ENCODE results near the gene MAGEA11. TPM values are rescaled to one million over a fixed set of nuclear protein-coding genes. Genes with fewer than 3 reads are reported as not detected.
"Not testable (repeated sequence)": the region's sequence is repeated elsewhere in the genome, so short reads cannot be mapped to it uniquely, and the experiment has no call there.

MAGEA11 gene
- polyA plus RNA-seq, 6 donors from 2014 or later = not detected

- H3K36me3 Mint-ChIP-seq; DNase-seq; H3K4me3 Mint-ChIP-seq; H3K9me3 Mint-ChIP-seq; ATAC-seq (ENCODE audit: low read depth in 2 of 2); H3K27ac Mint-ChIP-seq; H3K4me1 Mint-ChIP-seq; H3K27me3 Mint-ChIP-seq: not testable (repeated sequence)
These were observed 15.4 kb downstream of the MAGEA11 start for GRCh38 chrX:149727308-149727707.

GRCh38 chrX:149742269-149742668 is 30.4 kb downstream of the MAGEA11 start:
- H3K27me3 Mint-ChIP-seq; H3K27ac Mint-ChIP-seq; DNase-seq; H3K4me3 Mint-ChIP-seq; ATAC-seq (ENCODE audit: low read depth in 2 of 2); H3K9me3 Mint-ChIP-seq; H3K36me3 Mint-ChIP-seq; H3K4me1 Mint-ChIP-seq: not testable (repeated sequence)

DNA sequence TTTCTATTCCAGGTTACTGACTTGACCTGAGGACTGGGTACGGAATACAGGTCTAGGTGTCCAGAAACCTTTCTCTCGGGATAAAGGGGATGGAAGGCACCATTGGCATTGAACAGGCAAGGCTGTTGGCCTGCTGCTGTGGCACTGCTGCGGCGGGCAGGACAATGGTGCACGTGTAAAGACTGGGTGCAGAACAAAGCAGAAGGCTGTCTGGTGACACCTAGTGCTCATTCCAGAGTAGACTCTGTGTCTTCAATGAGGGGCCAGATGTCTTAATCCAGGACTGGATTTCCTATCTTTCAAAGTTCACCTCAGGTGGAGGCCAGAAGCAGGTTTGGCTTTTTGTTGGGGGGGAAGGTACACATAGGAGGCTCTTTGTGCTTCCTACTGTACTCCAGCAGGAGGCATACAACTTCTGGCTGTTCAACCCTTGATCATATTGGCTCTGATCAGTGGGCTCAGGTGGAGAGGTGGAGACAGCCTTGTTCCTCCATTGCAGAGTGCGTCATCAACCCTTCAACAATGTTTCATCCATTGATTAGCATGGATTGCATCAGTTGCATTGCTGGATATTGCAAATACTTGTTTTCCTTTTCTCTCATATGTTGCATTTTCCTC is 34.6 kb downstream of the MAGEA11 start:
- not testable (repeated sequence) for H3K4me1 Mint-ChIP-seq; H3K36me3 Mint-ChIP-seq; DNase-seq; ATAC-seq (ENCODE audit: low read depth in 2 of 2); H3K9me3 Mint-ChIP-seq; H3K27me3 Mint-ChIP-seq; H3K27ac Mint-ChIP-seq; H3K4me3 Mint-ChIP-seq

DNA sequence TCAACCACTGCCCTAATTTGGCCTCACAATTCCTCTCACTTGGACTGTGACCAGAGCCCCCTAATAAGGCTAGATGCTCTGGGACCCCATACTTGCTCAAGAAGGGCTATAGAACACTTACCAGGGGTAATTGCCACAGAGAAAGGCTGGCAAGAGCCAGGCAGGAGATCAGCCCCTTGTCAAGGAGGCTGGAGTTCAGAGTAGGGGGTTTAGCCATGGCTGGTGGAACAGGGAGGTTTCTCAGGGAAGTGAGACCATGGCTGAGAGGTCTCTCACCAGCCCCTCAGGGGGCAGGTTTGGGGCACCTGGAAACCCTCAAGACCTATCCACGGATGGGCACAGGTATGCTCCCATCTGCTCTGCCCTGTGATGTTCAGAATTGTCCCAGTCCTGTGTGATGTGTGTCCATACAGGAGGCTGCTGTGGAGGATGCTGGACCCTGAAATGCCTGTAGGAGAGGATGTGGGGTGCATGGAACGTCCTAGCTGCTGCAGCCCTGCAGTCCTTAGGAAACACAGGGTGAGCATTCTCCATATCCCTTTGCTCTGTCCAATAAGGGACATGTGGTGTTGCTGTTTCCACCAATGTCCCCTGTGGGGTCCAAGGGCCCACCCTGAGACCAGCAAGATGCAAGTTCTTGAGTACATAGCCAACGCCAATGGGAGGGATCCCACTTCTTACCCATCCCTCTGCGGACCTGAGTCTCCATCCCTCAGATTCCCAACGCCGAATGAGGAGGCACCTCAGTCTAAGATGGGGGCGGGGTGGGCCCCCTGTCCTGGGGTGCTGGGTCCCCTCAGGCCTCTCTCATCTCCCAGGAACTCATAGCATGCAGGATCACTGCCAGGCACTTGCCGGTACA is 45.6 kb downstream of the MAGEA11 start:
- peaks cover 0 to 6% (median 0%) of the 10 kb centered on the region in 7 donors for H3K9me3 Mint-ChIP-seq
- H3K27ac Mint-ChIP-seq = no peak overlapping the region
- ATAC-seq (ENCODE audit: low read depth in 2 of 2) (no peak), DNase-seq (no peak)
- H3K27me3 Mint-ChIP-seq = peaks cover 0 to 10% (median 0%) of the 10 kb centered on the region in 3 donors
- H3K4me3 Mint-ChIP-seq = no peak overlapping the region
- no peaks in the 10 kb centered on the region for H3K4me1 Mint-ChIP-seq
- H3K36me3 Mint-ChIP-seq = no peaks in the 10 kb centered on the region

- Mint-ChIP-seq H3K9me3 (peaks cover 0 to 6% (median 0%) of the 10 kb centered on the region in 7 donors), H3K4me3 (no peak overlapping the region), H3K27ac (no peak overlapping the region), H3K4me1 (no peaks in the 10 kb centered on the region), H3K27me3 (peaks cover 0 to 10% (median 0%) of the 10 kb centered on the region in 3 donors), H3K36me3 (no peaks in the 10 kb centered on the region)
- ATAC-seq (ENCODE audit: low read depth in 2 of 2) = no peak
- no peak for DNase-seq
These were observed 46.3 kb downstream of the MAGEA11 start for GRCh38 chrX:149758068-149758714.

- not testable (repeated sequence) for H3K4me3 Mint-ChIP-seq; H3K36me3 Mint-ChIP-seq; H3K9me3 Mint-ChIP-seq; DNase-seq; H3K4me1 Mint-ChIP-seq; H3K27ac Mint-ChIP-seq; ATAC-seq (ENCODE audit: low read depth in 2 of 2)
- H3K27me3 Mint-ChIP-seq = peaks cover 0 to 10% (median 0%) of the 10 kb centered on the region in 3 donors
These were observed 46.8 kb downstream of the MAGEA11 start for GRCh38 chrX:149758715-149759078.

- DNase-seq (no peak), ATAC-seq (ENCODE audit: low read depth in 2 of 2) (no peak)
- Mint-ChIP-seq H3K27me3 (peaks cover 0 to 10% (median 0%) of the 10 kb centered on the region in 3 donors), H3K9me3 (peaks cover 0 to 6% (median 0%) of the 10 kb centered on the region in 7 donors), H3K4me3 (peak overlapping the region in 1 of 8 donors; percentile 33), H3K4me1 (no peaks in the 10 kb centered on the region), H3K27ac (no peak overlapping the region), H3K36me3 (no peaks in the 10 kb centered on the region)
These were observed 48.0 kb downstream of the MAGEA11 start for GRCh38 chrX:149759824-149760223.

DNA sequence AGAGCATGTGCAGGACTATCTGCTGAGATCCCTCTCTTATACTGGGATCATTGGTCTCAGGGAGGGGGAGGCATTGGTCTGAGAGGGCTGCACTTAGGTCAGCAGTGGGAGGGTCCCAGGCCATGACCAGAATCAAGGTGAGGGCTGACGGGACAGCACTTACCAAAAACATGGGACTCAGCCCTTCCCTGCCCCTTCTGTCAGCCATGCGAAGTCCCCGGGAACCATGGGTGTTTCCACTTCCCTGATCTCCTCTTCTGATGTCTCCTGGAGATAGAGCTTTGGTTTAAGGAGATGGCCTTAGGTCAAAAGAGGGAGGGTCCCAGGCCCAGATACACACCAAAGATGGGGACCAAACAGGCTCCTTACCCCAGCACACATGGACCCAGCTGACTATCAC is 49.1 kb downstream of the MAGEA11 start:
- Mint-ChIP-seq H3K27me3 (peaks cover 0 to 10% (median 0%) of the 10 kb centered on the region in 3 donors), H3K36me3 (no peaks in the 10 kb centered on the region), H3K4me3 (no peak overlapping the region), H3K27ac (no peak overlapping the region), H3K4me1 (no peaks in the 10 kb centered on the region), H3K9me3 (peaks cover 0 to 6% (median 0%) of the 10 kb centered on the region in 7 donors)
- no peak for DNase-seq
- ATAC-seq (ENCODE audit: low read depth in 2 of 2) = no peak

DNA sequence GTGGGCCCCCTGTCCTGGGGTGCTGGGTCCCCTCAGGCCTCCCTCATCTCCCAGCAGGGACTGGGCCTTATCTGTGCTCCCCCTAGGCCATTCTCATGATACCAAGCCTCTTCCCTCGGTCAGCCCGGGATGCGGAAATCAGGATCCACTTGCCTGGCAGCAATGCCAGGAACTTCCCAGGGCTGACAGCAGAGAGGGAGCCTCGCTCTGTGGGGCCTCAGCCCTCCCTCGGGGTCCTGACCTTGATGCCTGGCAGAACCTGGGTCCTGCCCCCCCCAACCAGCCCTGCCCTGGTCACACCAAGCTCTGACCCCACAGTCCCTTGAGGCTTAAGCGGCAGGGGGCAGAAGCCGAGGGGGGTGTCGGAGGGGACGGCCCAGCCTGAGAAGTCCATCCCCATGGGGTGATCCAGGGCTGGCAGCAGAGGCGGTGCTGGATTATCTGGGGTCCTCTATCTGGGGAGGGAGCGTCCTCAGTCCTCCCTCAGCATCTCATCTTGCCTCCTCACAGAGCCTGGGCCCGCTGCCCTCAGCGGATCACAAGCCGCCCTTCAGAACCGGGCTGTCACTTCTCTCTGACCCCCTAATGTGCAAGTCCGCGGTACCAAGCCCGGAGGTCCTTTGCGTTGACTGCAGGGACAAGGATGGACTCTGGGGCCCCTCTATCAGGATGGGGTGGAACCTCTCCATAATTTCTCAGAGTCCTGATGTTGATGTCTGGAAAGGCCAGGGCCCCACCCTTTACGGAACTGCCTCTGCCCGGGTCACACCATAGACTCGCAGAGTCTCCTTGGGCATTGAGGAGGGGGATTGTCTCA is 50.2 kb downstream of the MAGEA11 start:
- not testable (repeated sequence) for H3K9me3 Mint-ChIP-seq; H3K27ac Mint-ChIP-seq; DNase-seq; H3K36me3 Mint-ChIP-seq; ATAC-seq (ENCODE audit: low read depth in 2 of 2); H3K4me1 Mint-ChIP-seq; H3K4me3 Mint-ChIP-seq
- peaks cover 0 to 10% (median 0%) of the 10 kb centered on the region in 3 donors for H3K27me3 Mint-ChIP-seq

- Mint-ChIP-seq H3K27me3 (peaks cover 0 to 10% (median 0%) of the 10 kb centered on the region in 3 donors), H3K9me3 (peaks cover 0 to 6% (median 0%) of the 10 kb centered on the region in 7 donors), H3K4me3 (no peak overlapping the region), H3K27ac (peak overlapping the region in 1 of 6 donors; percentile 44), H3K4me1 (no peaks in the 10 kb centered on the region), H3K36me3 (no peaks in the 10 kb centered on the region)
- no peak for ATAC-seq (ENCODE audit: low read depth in 2 of 2)
- no peak for DNase-seq
These were observed 51.1 kb downstream of the MAGEA11 start for GRCh38 chrX:149762696-149763614.

All from naive B cell (primary cell).